GM23338 (cell line): ENCODE data around the gene RRBP1. TPM values are rescaled to one million over a fixed set of nuclear protein-coding genes. Genes with fewer than 3 reads are reported as not detected.

Experiments
- ATAC-seq: fragments of 200-7000 bp; cut with Tn5 transposase; 3 replicates; pipeline ENCODE4 v1.9.1; 2020
- DNase-seq: peaks from one replicate; pipeline ENCODE4 v3.0.0-alpha.2; 2015; ENCODE audit warnings: low spot score
- H2AFZ ChIP-seq: fragments of 200-600 bp; sonication (generic); 2 replicates; pipeline ENCODE4 v1.8.0; 2016; ENCODE audit warnings: antibody characterized with exemption, mild to moderate bottlenecking, moderate library complexity
- H3F3A ChIP-seq: fragments of 200-600 bp; sonication (generic); replicated peaks from 2 replicates; pipeline ENCODE4 v1.8.0; 2017; ENCODE audit warnings: antibody characterized with exemption, mixed run types, low read depth
- H3K27ac ChIP-seq: fragments of 200-600 bp; sonication (generic); 2 replicates; pipeline ENCODE4 v1.6.1; 2016; ENCODE audit warnings: low read depth
- H3K27me3 ChIP-seq: fragments of 200-600 bp; sonication (generic); 2 replicates; pipeline ENCODE4 v1.8.0; 2016; ENCODE audit warnings: mild to moderate bottlenecking, mixed run types, moderate library complexity; ENCODE audit not compliant: insufficient read depth
- H3K36me3 ChIP-seq: fragments of 200-600 bp; sonication (generic); 2 replicates; pipeline ENCODE4 v1.8.0; 2016; ENCODE audit warnings: mild to moderate bottlenecking; ENCODE audit not compliant: insufficient read depth
- H3K4me1 ChIP-seq: fragments of 200-600 bp; sonication (generic); 2 replicates; pipeline ENCODE4 v1.8.0; 2016; ENCODE audit warnings: mild to moderate bottlenecking, moderate library complexity; ENCODE audit not compliant: insufficient read depth
- H3K4me2 ChIP-seq: fragments of 200-600 bp; sonication (generic); 2 replicates; pipeline ENCODE4 v1.7.1; 2017; ENCODE audit warnings: mixed run types
- H3K4me3 ChIP-seq: fragments of 200-600 bp; sonication (generic); 2 replicates; pipeline ENCODE4 v1.6.1; 2016; ENCODE audit warnings: mixed run types
- H3K79me2 ChIP-seq: fragments of 200-600 bp; sonication (generic); replicated peaks from 2 replicates; pipeline ENCODE4 v1.8.0; 2017; ENCODE audit warnings: mild to moderate bottlenecking; ENCODE audit not compliant: insufficient read depth
- H3K9me2 ChIP-seq: fragments of 200-600 bp; sonication (generic); 2 replicates; pipeline ENCODE4 v1.8.0; 2017; ENCODE audit not compliant: insufficient read depth
- H4K20me1 ChIP-seq: fragments of 200-600 bp; sonication (generic); replicated peaks from 2 replicates; pipeline ENCODE4 v1.8.0; 2017; ENCODE audit warnings: mild to moderate bottlenecking; ENCODE audit not compliant: insufficient read depth
- H3K27ac Mint-ChIP-seq: 2 replicates; pipeline ENCODE4 v1.8.0; 2020; ENCODE audit warnings: inconsistent platforms, mild to moderate bottlenecking, moderate library complexity, mixed read lengths
- H3K27me3 Mint-ChIP-seq: 3 replicates; pipeline ENCODE4 v1.8.0; 2022; ENCODE audit warnings: low read depth, mild to moderate bottlenecking, moderate library complexity, mixed read lengths, inconsistent platforms; ENCODE audit not compliant: insufficient read depth, poor library complexity
- H3K36me3 Mint-ChIP-seq: 3 replicates; pipeline ENCODE4 v1.8.0; 2021; ENCODE audit warnings: low read depth, mild to moderate bottlenecking, inconsistent platforms, moderate library complexity, mixed read lengths
- H3K4me1 Mint-ChIP-seq: 3 replicates; pipeline ENCODE4 v1.8.0; 2020; ENCODE audit warnings: mild to moderate bottlenecking, inconsistent platforms, mixed read lengths
- H3K4me3 Mint-ChIP-seq: 3 replicates; pipeline ENCODE4 v1.8.0; 2021; ENCODE audit warnings: moderate library complexity, mild to moderate bottlenecking, inconsistent platforms, mixed read lengths
- H3K9me3 Mint-ChIP-seq: 3 replicates; pipeline ENCODE4 v1.8.0; 2020; ENCODE audit warnings: moderate library complexity, mild to moderate bottlenecking, inconsistent platforms, mixed read lengths
- ETS1 ChIP-seq: IDR thresholded peaks from 2 replicates; pipeline ENCODE4 v1.6.1; 2016; ENCODE audit warnings: antibody characterized with exemption
- EZH2 ChIP-seq: fragments of 200-600 bp; sonication (generic); IDR thresholded peaks from one replicate; pipeline ENCODE4 v1.8.0; 2017; ENCODE audit warnings: antibody characterized with exemption, mild to moderate bottlenecking, low read depth; ENCODE audit not compliant: unreplicated experiment
- JUNB ChIP-seq: IDR thresholded peaks from one replicate; pipeline ENCODE4 v1.6.1; 2016; ENCODE audit warnings: antibody characterized with exemption; ENCODE audit not compliant: unreplicated experiment
- NANOG ChIP-seq: IDR thresholded peaks from 2 replicates; pipeline ENCODE4 v1.6.1; 2016; ENCODE audit warnings: antibody characterized with exemption, borderline replicate concordance
- POLR2AphosphoS5 ChIP-seq: IDR thresholded peaks from 2 replicates; pipeline ENCODE4 v1.6.1; 2016; ENCODE audit warnings: antibody characterized with exemption, low read depth
- STAT1 ChIP-seq: IDR thresholded peaks from one replicate; pipeline ENCODE4 v1.6.1; 2016; ENCODE audit warnings: antibody characterized with exemption; ENCODE audit not compliant: unreplicated experiment
- ZNF462 ChIP-seq: fragments of 250-450 bp; sonication (Bioruptor Pico); IDR thresholded peaks from 2 replicates; pipeline ENCODE4 v1.5.0; 2020; ENCODE audit warnings: mild to moderate bottlenecking, moderate library complexity
- polyA plus RNA-seq: library from polyadenylated mRNA; unstranded; fragments of >200 nt; fragmentation: Nextera tagmentation; extraction: Ambion mirVana; gene quantifications from 2 replicates; pipeline ENCODE4 v1.2.1, GENCODE V29; 2016
- total RNA-seq: library from RNA; depleted of rRNA; stranded (reverse); fragments of >200 nt; shearing (Covaris generic); gene quantifications from 2 replicates; pipeline ENCODE4 v1.2.3, GENCODE V29; 2014

RRBP1 gene
- total and polyA plus RNA-seq, 2 experiments from 2014 or later: 105 to 113 TPM

- Histone ChIP-seq H3F3A (no peaks in the 10 kb centered on the region), H3K79me2 (peaks cover 86% of the 10 kb centered on the region), H2AFZ (no peak overlapping the region), H3K4me3 (no peak overlapping the region), H3K27ac (peak overlapping the region; percentile 78; the same call in 1 of the 2 replicates), H3K4me1 (peaks cover 35% of the 10 kb centered on the region), H3K27me3 (no peaks in the 10 kb centered on the region), H3K9me2 (no peaks in the 10 kb centered on the region), H3K36me3 (peaks cover 14% of the 10 kb centered on the region), H4K20me1 (peaks cover 22% of the 10 kb centered on the region), H3K4me2 (no peak overlapping the region)
- TF ChIP-seq POLR2AphosphoS5 (no peak), EZH2 (no peak), ZNF462 (CRISPR knock-in tag) (no peak), STAT1 (no peak), JUNB (no peak), NANOG (no peak), ETS1 (no peak)
- DNase-seq: no peak
- peak overlapping the region; percentile 85; the same call in 1 of the 2 replicates for H3K27ac Mint-ChIP-seq
- H3K27me3 Mint-ChIP-seq: peaks cover 7% of the 10 kb centered on the region
- peaks cover 53% of the 10 kb centered on the region for H3K4me1 Mint-ChIP-seq
- ATAC-seq: no peak
- peaks cover 37% of the 10 kb centered on the region for H3K36me3 Mint-ChIP-seq
- no peak overlapping the region for H3K4me3 Mint-ChIP-seq
- H3K9me3 Mint-ChIP-seq: peaks cover 21% of the 10 kb centered on the region
Measured at GRCh38 chr20:17663040-17663399, 19.0 kb downstream of the RRBP1 start.
